IPS-18a (cell line): ENCODE data around the gene SPARCL1.
"Not testable (repeated sequence)": the region's sequence is repeated elsewhere in the genome, so short reads cannot be mapped to it uniquely, and the experiment has no call there.

Source experiments
- H3K27ac ChIP-seq: one replicate; pipeline ENCODE4 v1.5.1; 2013; ENCODE audit warnings: low read length
- H3K27me3 ChIP-seq: one replicate; pipeline ENCODE4 v1.6.1; 2013; ENCODE audit warnings: mild to moderate bottlenecking, low read length; ENCODE audit not compliant: control insufficient read depth, insufficient read depth
- H3K36me3 ChIP-seq: one replicate; pipeline ENCODE4 v1.6.1; 2013; ENCODE audit warnings: low read depth, low read length; ENCODE audit not compliant: control insufficient read depth
- H3K4me1 ChIP-seq: one replicate; pipeline ENCODE4 v1.6.1; 2013; ENCODE audit warnings: low read depth, low read length; ENCODE audit not compliant: control insufficient read depth
- H3K4me3 ChIP-seq: one replicate; pipeline ENCODE4 v1.5.1; 2013; ENCODE audit warnings: low read length
- H3K9ac ChIP-seq: one replicate; pipeline ENCODE4 v1.6.1; 2013; ENCODE audit warnings: mild to moderate bottlenecking, low read length, moderate library complexity
- H3K9me3 ChIP-seq: one replicate; pipeline ENCODE4 v1.6.1; 2013; ENCODE audit warnings: low read depth, low read length; ENCODE audit not compliant: control insufficient read depth

Gene SPARCL1

DNA sequence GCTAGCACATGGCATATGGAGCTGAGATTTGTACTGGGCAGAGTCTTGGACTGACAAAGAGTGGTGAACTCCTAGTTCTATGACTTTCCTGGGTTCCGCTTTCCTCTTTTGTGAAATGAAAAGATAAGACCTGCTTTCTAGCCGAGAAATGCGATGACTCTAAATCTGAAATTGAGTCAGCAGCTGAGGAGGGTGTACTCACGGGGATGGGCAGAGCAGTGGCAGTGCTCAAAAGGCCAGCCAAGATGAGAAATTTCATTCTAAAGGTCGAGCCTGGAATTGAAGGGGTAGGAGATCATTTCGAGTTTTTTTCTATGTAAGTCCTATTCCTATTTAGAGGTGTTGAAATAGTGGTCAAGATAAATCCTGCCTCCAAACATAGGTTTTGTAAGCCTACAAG lies 59.8 kb downstream of the SPARCL1 start:
- Histone ChIP-seq H3K36me3 (no peaks in the 10 kb centered on the region), H3K4me3 (no peak overlapping the region), H3K27ac (no peak overlapping the region), H3K9ac (no peak overlapping the region), H3K9me3 (no peaks in the 10 kb centered on the region), H3K27me3 (no peaks in the 10 kb centered on the region), H3K4me1 (no peaks in the 10 kb centered on the region)

- no peaks in the 10 kb centered on the region for H3K9me3 ChIP-seq
- no peak overlapping the region for H3K27ac ChIP-seq
- H3K4me3 ChIP-seq = no peak overlapping the region
- no peak overlapping the region for H3K9ac ChIP-seq
- H3K36me3 ChIP-seq = no peaks in the 10 kb centered on the region
- H3K4me1 ChIP-seq = peaks cover 7% of the 10 kb centered on the region
- no peaks in the 10 kb centered on the region for H3K27me3 ChIP-seq
Observed at GRCh38 chr4:87465739-87466366, 63.3 kb downstream of the SPARCL1 start.

DNA sequence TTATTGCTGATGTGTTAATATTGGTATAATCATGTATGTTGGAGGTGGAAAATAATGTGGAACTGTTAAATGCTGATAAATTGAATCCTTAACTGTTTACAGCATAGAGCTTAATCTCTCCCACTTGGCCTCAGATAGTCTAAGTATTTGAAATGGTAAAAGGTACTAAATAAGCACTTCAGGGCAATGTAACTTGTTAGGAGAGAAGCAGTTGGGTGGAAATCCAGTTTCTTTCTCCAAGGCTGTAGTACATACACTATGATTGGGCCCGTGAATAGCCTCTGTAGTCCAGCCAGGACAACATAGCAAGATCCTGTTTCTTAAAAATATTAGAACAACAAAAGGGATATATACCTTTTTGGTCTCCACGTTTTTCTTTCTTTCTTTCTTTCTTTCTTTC lies 67.1 kb downstream of the SPARCL1 start:
- peaks cover 12% of the 10 kb centered on the region for H3K36me3 ChIP-seq
- H3K9ac ChIP-seq = no peak overlapping the region
- no peak overlapping the region for H3K4me3 ChIP-seq
- no peaks in the 10 kb centered on the region for H3K9me3 ChIP-seq
- no peaks in the 10 kb centered on the region for H3K27me3 ChIP-seq
- H3K4me1 ChIP-seq = peaks cover 7% of the 10 kb centered on the region
- H3K27ac ChIP-seq = no peak overlapping the region

GRCh38 chr4:87461281-87461700 lies 67.9 kb downstream of the SPARCL1 start:
- H3K9ac ChIP-seq = no peak overlapping the region
- H3K27ac ChIP-seq = no peak overlapping the region
- peaks cover 12% of the 10 kb centered on the region for H3K36me3 ChIP-seq
- H3K4me1 ChIP-seq = peaks cover 7% of the 10 kb centered on the region
- H3K27me3 ChIP-seq = no peaks in the 10 kb centered on the region
- H3K9me3 ChIP-seq = no peaks in the 10 kb centered on the region
- H3K4me3 ChIP-seq = no peak overlapping the region

- peaks cover 22% of the 10 kb centered on the region for H3K36me3 ChIP-seq
- no peak overlapping the region for H3K9ac ChIP-seq
- H3K4me3 ChIP-seq = no peak overlapping the region
- peaks cover 7% of the 10 kb centered on the region for H3K4me1 ChIP-seq
- H3K27ac ChIP-seq = no peak overlapping the region
- no peaks in the 10 kb centered on the region for H3K27me3 ChIP-seq
- no peaks in the 10 kb centered on the region for H3K9me3 ChIP-seq
Observed at GRCh38 chr4:87458913-87459312, 70.3 kb downstream of the SPARCL1 start.

DNA sequence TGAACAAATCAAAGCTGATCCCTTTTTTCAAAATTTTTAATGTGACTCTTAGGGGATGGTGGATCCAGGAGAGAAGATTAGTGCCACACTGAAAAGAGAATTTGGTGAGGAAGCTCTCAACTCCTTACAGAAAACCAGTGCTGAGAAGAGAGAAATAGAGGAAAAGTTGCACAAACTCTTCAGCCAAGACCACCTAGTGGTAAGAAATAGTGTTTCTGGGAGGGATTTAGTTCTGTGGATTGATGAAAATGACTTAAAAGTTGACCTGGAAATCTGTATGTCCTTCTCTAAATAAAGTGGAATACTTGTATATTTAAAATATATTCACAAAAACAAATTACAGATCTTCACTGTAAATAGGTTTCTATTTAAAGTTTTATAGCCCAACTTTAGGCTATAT lies 77.6 kb downstream of the SPARCL1 start:
- no peaks in the 10 kb centered on the region for H3K4me1 ChIP-seq

DNA sequence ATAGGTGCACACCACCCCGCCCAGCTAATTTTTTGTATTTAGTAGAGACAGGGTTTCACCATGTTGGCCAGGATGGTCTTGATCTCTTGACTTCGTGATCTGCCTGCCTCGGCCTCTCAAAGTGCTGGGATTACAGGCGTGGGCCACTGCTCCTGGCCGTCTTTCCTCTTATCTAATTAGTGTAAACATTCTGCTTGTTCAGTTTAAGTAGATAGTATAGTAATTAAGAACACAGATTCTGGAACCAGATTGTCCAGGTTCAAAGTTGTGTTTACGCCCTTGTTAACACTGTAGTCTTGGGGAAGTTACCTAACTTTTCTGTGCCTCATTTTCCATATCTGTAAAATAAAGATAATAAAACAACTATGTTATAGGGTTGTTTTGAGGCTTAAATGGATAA lies 82.8 kb downstream of the SPARCL1 start:
- not testable (repeated sequence) for H3K27ac ChIP-seq, H3K27me3 ChIP-seq, H3K9ac ChIP-seq, H3K4me1 ChIP-seq, H3K9me3 ChIP-seq, H3K4me3 ChIP-seq
- H3K36me3 ChIP-seq = peaks cover 44% of the 10 kb centered on the region

More for the DNA sequence above, 77.6 kb downstream of the SPARCL1 start:
- Histone ChIP-seq H3K36me3 (peaks cover 27% of the 10 kb centered on the region), H3K9ac (no peak overlapping the region), H3K4me3 (no peak overlapping the region), H3K9me3 (no peaks in the 10 kb centered on the region), H3K27ac (no peak overlapping the region), H3K27me3 (no peaks in the 10 kb centered on the region)

GRCh38 chr4:87445964-87446363 lies 83.2 kb downstream of the SPARCL1 start:
- H3K4me3 ChIP-seq = no peak overlapping the region
- H3K4me1 ChIP-seq = no peaks in the 10 kb centered on the region
- H3K27me3 ChIP-seq = no peaks in the 10 kb centered on the region
- no peak overlapping the region for H3K27ac ChIP-seq
- no peak overlapping the region for H3K9ac ChIP-seq
- H3K36me3 ChIP-seq = peaks cover 40% of the 10 kb centered on the region
- H3K9me3 ChIP-seq = no peaks in the 10 kb centered on the region

DNA sequence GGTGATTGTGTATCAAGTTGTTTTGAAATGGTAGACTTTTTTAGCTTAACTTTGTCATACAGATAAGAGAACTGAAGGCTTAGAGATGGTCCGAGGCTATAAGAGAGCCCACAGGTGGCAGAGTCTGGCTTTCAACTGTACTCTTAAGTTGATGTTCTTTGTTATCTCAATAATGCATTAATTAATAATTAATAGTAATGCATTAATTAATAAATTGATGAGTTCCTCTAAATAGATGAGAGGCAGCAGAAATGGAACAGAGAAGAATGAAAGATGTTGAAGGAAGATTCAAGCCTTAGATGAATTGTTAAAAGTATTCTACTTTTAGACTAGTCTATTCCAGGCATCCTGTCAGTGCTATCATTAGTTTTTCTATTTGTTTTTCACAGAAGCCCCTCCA lies 84.4 kb downstream of the SPARCL1 start:
- Histone ChIP-seq H3K4me1 (no peaks in the 10 kb centered on the region), H3K9me3 (no peaks in the 10 kb centered on the region), H3K4me3 (no peak overlapping the region), H3K36me3 (peaks cover 37% of the 10 kb centered on the region), H3K27ac (no peak overlapping the region), H3K9ac (no peak overlapping the region), H3K27me3 (no peaks in the 10 kb centered on the region)

GRCh38 chr4:87442889-87443288 lies 86.3 kb downstream of the SPARCL1 start:
- H3K9me3 ChIP-seq = no peaks in the 10 kb centered on the region
- no peak overlapping the region for H3K9ac ChIP-seq
- H3K4me3 ChIP-seq = no peak overlapping the region
- no peak overlapping the region for H3K27ac ChIP-seq
- no peaks in the 10 kb centered on the region for H3K4me1 ChIP-seq
- peaks cover 45% of the 10 kb centered on the region for H3K36me3 ChIP-seq
- no peaks in the 10 kb centered on the region for H3K27me3 ChIP-seq

- Histone ChIP-seq H3K4me1 (no peaks in the 10 kb centered on the region), H3K9me3 (no peaks in the 10 kb centered on the region), H3K27ac (no peak overlapping the region), H3K4me3 (no peak overlapping the region), H3K36me3 (peaks cover 14% of the 10 kb centered on the region), H3K9ac (no peak overlapping the region), H3K27me3 (no peaks in the 10 kb centered on the region)
Observed at GRCh38 chr4:87433342-87433741, 95.8 kb downstream of the SPARCL1 start.

GRCh38 chr4:87430038-87430437 lies 99.1 kb downstream of the SPARCL1 start:
- peaks cover under 1% of the 10 kb centered on the region for H3K36me3 ChIP-seq
- no peak overlapping the region for H3K27ac ChIP-seq
- H3K9ac ChIP-seq = no peak overlapping the region
- no peaks in the 10 kb centered on the region for H3K27me3 ChIP-seq
- H3K4me1 ChIP-seq = no peaks in the 10 kb centered on the region
- H3K9me3 ChIP-seq = no peaks in the 10 kb centered on the region
- H3K4me3 ChIP-seq = no peak overlapping the region
